IPS DF 4.7 (cell line): ENCODE results near the gene RIMS4.
"Not testable (repeated sequence)": the region's sequence is repeated elsewhere in the genome, so short reads cannot be mapped to it uniquely, and the experiment has no call there.

Experiments
- DNase-seq: peaks from one replicate; pipeline ENCODE4 v3.0.0-alpha.2; 2013; ENCODE audit warnings: low spot score; ENCODE audit errors: extremely low read depth

RIMS4 gene

DNA sequence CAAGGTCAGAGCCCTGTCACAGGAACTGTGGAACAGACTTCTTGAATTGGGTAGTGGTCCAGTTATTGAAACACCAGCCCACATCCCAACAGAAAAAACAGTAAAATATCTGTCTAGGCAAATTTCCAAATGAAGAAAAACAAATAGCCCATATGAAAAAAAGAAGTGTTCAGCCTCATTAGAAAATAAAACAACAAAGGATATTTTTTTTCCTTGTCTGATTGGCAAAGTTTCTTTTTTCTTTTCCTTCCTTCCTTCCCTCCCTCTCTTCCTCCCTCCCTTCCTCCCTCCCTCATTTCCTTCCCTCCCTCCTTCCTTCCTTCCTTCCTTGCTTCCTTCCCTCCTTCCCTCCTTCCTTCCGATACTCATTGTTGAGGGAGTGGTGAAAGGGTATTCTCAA, 20.6 kb upstream of the RIMS4 start:
- DNase-seq = no peak

DNA sequence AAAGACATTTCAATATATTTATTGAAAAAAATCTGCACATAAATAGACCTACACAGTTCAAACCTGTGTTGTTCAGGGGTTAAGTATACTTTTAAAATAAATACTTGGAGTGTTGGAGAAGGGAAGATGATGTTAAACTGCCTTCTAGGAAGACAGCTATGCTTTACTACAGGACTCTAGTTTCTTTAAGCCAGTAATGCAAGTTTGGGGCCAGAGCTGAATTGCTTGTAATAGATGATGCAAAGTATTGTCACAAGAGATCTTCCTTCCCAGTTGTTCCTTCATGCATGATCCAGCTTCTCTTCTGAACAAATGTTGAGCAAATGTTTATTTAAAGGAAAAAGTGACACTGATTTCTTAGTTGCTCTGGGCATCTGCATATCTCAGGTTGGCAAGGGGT, 20.2 kb upstream of the RIMS4 start:
- no peak for DNase-seq

DNA sequence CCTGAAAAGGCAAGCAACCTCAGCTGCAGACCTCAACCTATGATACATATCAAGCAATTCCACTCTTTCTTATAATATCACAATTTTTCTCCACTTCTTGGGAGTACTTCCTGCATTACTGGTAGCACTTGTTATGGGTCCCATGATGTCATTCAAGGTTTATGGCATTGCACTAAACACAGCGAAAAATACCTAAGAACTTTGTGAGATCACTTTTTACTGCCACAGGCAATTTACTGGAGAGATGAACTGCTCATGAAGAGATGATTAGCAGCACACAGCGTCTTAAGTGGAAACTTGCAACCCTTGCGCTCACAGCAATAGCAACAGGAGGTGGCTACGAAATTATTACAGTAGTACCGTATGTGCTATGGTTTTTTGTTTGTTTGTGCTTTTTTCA, 19.3 kb upstream of the RIMS4 start:
- DNase-seq = no peak

DNA sequence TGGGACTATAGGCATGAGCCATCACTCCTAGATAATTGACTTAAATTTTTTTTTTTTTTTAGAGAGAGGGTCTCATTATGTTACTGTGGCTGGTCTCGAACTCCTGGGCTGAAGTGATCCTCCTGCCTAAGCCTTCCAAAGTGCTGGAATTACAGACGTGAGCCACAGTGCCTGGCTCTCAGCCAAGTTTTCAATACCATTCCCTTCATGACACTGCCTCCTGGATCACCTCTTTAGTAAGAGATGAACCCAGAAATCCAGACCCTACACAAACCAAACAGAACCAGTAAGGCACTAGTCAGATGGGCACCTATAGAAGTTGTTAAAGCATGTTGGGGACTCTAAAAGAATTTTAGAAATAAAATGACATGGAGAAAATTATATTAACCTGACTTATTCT, 18.3 kb upstream of the RIMS4 start:
- DNase-seq = no peak

DNA sequence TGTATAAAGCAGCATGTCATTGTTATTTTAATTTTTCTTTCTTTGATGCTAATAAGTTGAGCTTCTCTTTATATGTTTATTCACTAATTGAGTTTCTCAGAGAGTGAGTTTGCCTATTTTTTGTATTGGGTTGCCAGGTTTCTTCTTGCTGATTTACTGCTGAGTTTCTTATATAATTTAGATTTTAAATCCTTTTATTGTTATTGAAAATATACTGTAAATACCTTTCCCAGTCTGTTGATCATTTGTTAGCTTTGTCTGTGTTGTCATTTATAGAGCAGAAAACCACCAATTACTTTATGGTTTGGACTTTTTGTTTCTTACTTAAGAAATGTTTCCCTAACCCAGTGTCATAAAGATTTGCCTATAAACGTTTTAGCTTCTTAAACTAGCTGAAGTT, 17.1 kb upstream of the RIMS4 start:
- DNase-seq = no peak

DNA sequence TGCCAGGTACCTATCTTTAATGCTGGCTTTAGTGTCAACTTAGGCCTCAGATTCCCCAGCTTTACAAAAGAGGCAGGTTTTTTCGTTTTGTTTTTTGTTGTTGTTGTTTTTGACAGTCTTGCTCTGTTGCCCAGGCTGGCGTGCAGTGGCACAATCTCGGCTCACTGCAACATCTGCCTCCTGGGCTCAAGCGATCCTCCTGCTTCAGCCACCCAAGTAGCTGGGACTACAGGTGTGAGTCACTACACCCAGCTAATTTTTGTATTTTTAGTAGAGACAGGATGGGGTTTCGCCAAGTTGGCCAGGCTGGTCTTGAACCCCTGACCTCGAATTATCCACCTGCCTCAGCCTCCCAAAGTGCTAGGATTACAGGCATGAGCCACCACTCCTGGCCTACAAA, 11.2 kb upstream of the RIMS4 start:
- not testable (repeated sequence) for DNase-seq

DNA sequence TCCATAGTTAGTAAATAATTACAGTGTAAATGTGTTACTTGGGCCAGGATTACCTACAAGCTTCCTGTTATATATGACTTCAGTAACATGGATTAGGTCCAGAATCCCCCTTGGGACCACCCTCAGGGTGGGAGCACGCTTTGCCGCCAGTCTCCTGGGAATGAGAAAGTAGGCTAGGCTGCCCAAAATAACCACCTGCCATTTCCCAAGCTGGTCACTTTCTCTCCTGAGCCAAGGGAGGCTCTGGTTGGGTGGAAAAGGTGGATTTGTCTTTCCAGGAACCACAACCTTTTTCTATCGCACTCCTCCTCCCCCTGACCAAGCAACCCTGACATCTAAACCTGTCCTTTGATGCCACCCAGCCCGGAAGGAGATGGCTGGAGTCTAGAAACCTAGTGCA, 9.6 kb upstream of the RIMS4 start:
- no peak for DNase-seq

DNA sequence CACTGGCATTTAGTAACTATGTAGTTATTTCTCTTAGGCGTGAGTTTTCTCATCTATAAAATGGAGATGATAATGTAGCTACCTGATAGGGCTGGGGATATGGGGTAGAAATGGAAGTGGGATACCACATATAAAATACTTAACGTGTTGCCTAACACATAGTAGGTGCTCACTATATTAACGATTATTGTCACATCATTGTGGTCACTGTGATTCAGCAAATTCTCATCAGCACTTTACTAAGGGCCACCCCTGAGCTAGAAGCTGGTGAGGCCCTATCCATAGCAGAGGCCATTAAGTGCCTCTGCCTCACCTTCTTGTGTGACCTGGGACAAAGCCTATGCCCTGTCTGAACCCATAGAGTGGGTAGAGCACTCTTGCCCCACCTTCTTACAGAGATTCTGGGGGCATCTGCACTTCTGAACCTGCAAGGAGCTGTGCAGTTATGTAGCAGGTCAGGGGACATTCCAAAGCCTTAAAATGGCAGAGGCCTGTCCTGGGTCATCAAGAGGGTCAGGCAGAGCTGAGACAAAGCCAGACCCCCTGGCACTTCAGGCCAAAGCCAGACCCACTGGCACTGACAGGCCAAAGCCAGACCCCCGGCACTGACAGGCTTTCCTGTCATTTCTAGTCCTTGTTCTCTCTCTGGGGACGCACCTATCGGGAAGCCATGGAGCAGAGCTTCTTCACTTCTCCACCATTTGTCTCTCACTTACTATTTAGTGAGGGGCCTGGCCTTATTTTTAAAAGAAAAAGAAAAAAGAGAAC, 7.0 kb upstream of the RIMS4 start:
- no peak for DNase-seq

DNA sequence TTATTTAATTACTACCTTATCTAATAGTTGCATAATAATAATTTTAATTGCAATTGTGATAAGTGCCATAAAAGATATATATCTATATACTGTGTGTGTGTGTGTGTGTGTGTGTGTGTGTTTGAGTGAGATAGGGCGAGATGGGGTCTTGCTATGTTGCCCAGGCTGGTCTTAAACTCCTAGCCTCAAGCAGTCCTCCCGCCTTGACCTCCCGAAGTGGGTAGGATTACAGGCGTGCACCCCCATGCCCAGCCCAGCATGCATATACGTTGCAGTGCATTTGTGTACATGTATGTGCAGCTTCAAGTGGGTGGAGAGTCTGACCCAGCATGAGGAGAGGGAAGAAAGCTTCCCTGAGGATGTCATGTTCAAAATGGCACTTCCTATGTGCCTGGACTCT, 4.6 kb upstream of the RIMS4 start:
- DNase-seq = no peak

DNA sequence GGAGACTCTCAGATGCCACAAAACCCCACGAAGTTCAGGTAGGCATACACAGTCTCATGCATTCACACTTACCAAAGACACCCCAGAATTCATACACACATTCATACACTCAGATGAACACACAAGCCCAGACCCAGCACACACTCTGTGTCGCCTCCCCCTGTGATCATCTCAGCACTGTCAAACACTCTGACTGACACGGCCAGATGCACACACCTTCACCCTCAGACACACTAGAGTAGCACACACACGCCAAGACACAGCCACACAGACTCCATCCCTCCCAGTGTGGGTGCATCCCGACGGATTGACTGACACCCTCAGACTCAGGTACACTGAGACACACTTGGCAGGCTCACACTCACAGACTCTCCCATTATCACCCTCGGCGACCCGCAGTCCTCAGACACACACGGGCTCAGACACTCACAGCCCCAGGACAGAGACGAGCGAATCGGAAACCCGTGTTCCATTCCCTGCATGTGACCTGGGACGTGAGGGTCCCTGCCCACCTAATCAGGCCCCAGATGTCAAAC, 872 bp upstream of the RIMS4 start:
- DNase-seq = no peak

DNA sequence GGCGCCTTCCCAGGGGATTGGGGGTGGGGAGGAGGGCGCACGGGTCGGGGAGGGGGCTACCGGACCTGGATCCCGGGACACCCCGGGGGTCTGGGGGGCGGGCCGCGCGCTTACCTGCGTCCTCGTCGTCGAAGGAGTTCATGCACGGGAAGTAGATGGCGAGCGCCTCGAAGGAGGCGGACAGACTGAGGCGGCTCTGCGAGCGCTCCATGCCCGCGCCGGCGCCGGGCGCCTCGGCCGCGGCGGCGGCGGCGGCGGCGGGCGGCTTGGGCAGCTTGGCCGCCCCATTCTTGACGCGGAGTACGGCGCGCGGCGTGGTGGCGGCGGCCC, 320 bp downstream of the RIMS4 start:
- DNase-seq = no peak

DNA sequence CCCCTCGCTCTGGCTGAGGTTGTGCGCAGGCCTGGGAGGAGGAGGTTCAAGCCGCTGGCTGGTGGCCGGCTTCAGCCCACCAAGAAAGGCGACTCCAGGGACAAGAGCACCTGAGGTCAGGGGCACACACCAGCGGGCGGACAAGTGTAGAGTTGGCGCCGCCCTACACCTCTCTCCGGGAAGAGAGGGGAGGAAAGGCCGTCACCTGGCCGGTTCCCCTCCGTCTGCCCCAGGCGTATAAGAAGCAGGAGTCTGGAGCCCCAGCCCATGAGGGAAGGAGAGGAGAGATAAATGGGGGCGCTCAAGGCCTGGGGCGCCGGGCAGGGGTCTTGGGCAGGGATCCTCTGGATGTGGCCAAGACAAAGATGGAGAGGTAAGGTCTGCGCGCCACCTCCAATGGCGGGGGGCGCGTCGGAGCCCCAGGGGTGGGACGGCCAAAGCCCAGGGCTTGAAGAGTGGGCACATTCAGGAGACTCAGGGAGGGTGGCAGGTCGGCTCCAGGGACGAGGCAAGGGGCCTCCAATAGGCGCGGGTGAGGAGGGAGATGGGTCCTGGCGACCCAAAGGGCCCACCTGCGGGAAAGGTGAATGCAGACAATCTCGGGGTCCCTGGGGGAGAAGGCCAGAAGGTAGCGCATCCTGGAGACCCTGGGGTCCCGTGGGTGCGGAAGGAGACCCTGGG, 826 bp downstream of the RIMS4 start:
- DNase-seq = no peak

DNA sequence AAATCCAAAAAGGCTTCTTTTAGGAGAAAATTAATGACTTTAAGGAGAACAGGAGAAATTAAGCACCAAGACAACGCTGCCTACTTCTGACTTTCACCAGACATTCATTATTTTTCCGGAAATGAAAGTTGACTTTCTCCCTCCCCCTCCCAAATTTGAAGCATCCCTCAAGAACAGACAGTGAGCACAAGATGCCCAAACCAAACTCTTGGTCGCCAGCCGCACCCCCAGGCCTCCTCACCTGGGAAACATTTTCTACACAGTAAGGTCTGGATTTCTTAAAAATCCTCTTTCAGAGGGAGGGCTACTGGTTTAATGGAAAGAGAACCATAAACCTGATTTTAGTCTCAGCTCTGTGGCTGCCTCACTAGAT, 2.7 kb downstream of the RIMS4 start:
- DNase-seq = no peak

DNA sequence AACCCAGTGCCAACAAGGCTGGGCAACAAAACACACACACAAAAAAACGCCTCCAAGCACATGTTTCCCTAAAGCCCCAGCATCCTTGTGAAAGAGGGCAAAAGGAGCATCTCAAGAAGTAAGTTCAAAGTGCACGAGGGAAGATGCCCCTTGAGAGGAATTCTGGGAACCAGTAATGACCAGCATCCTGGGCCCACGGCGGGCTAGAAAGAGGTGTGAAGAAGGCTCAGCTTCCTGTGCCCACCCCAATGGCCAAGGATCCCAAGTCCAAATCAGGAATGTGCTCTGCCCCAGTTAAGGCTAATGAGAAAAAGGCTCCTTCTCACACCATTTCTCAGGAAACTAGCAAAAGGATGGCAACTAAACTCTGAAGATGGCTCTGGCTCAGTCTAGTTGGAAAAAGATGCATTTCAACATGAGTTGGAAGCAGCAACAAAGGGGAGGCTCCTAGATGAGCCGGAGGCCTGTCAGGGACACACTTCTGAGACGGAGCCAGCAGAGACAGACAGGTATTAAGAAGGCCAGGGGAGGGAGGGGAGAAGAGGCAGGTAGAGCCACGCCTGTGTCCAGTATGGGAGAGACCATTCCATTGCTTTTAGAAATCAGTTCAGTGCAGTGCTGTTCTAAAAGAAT, 3.2 kb downstream of the RIMS4 start:
- DNase-seq = no peak

DNA sequence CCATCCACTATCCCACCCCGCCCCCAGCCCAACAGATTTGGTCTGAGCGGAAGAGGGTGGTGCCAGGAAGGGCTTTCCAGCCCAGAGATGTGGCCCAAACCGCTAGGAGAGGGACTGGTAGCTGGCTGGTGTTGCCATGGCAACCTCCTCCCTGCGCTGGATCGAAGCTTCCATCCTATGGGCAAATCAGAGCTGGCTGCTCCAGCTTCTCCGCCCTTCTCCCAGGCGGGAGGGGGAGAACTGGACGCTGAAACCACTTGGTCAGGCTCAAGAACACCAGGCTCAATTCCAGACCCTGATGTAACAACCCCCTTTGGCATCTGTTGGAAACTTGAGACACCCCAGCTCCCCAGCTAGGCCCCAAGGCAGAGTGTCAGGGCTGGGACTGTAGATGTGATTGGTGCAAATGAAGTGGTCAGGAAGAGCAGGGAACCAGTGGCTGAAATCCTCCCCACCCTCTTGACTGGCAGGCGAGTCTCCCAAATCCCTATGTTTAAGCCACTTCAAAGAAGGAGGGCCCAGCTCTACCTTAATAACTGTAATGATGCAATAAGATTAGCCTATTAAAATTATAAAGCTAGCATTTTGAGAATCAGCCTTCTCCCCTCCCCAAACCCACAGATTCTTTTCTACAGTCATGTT, 4.2 kb downstream of the RIMS4 start:
- DNase-seq = no peak

DNA sequence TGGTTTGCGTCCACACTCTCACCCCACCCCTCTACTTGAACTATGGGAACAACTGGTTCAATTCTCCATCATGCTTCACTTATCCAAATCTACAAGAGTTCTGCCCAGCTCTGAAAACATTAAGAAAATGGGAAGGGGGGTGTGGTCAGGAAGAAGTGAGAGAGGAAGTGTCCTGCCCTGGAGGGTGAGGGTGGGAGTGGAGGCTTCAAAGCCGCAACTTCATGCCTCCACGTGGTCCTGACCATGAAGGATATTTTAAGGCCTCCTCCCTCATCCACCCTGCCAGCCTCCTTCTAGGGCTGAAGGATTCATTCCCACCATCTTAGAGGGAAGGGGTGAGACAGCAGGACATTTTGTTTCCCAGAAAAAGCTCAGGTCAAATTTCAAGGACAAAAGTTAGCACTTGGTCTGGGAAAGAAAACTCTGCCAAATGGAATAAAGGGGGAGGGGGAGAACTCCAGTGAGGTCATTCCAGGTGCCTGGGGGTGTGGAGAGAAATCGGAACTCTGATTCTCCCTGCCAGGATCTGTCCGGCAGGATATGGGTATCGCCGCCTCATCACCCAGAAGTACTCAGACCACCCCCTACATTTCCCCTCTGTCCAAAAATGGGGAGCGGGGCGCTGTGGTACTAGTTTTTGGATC, 4.9 kb downstream of the RIMS4 start:
- no peak for DNase-seq

DNA sequence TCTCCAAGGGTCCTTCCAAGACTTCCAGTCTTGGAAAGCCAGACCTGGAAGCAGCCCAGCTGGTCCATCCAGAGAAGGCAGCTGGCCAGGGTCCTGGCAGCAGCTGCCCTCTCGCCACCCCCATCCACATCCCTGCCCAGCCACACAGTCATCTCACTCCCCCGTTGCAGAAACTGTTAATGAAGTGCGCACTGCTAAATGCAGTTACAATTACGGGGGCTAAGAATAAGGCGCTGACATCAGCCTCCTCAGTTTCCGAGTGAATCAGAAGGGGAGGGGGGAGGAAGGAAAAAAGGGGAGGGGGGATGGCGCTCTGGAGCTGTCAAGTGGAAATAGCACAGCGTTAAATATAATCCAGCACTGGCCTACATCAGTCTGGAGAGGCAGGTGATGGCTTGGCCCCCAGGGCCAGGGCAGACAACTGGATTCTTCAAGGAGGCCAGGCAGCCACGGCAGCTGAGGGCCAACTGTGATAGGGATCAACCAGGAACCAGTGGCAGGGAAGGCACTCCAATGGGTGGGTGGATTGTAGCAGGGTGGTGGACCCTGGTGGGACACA, 6.9 kb downstream of the RIMS4 start:
- no peak for DNase-seq

DNA sequence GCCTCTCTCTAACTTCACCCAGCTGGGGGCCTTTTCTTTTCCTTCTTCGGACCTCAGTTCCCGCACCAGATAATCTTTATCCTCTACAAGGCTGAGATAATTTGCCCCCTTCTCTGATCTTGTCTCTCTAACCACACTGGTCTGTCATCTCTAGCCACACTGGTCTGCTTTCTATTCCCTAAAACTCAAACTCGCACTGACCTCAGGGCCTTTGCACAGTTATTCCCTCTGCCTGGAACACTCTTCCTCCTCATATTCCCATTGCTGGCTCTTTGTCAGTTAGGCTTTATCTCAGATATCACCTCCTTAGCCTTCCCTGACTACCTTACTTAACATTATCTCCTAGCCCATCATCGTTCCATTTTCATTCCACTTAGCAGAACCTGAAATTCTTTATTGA, 7.6 kb downstream of the RIMS4 start:
- no peak for DNase-seq

DNA sequence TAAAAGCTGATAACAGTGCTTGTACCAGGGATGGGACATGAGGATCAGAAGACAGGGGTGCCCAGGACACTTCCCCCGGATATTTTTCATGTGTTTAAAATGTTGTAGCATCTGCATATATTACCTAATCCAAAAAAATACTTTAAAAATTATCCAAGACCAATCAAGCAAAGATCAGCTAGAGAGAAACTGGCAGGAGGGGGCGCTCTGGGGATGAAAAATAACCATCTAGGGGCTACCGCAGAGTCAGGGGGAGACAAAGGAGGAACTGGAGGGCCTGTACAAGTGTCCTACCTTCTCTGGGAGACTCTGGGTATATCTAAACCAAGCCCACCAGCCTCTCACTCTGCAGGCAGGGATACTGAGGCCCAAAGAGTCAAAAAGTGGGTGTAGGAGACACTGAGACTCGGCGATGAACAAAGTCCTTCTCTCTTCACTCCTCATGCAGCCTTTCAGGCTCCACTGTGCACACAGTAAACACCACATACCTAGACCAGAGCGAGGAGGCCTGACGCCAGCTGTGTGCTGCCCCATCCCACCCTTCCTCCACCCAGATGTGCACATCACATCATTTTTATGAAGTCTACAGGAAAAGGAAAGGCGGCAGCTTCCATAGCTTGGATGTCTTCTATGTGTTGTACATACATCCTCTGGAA, 9.8 kb downstream of the RIMS4 start:
- no peak for DNase-seq

DNA sequence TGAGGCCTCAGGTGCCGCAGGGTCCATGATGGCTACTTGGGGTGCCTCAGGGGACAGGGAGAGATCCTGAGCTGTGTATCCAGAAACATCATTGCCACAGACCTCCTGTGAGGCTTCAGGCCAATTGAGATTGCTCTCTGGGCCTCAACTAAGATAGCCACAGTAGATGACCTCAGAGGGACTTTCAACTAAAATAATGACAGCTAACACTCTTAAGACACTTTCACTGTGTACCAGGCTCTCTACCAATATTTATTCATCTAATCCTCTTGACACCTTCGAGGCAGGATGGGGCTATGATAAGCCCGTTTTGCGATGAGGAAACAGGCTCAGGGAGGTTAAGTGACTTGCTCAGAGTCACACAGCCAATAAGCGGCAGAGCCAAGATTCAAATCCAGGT, 10.7 kb downstream of the RIMS4 start:
- DNase-seq = no peak
